ENCODE measurements around the gene MS4A5.

The MS4A5 gene

GRCh38 chr11:60455531-60456042 lies 26.2 kb downstream of the MS4A5 start, which contains the start of gene MS4A1:
Gene MS4A1, plus strand, starts transcription at chr11:60455847. Its CDS starts 6,528 bp downstream, at chr11:60462375.
- Histone ChIP-seq H3K4me3 (ENCODE audit: low read depth, low read length) (no peak within 1 kb of the TSS), H3K27ac (no peak within 1 kb of the TSS), H3K36me3 (no peaks in the 10 kb centered on the region), H3K27me3 (ENCODE audit: insufficient read depth, low read depth, severe bottlenecking) (peaks cover 7% of the 10 kb centered on the region), H3K9me3 (ENCODE audit: severe bottlenecking) (no peaks in the 10 kb centered on the region)
- DNase-seq, result no peak
- TF ChIP-seq CTCF (IDR thresholded peaks at IDR 0.05; ENCODE audit: low read depth, low read length), result no peak

DNA sequence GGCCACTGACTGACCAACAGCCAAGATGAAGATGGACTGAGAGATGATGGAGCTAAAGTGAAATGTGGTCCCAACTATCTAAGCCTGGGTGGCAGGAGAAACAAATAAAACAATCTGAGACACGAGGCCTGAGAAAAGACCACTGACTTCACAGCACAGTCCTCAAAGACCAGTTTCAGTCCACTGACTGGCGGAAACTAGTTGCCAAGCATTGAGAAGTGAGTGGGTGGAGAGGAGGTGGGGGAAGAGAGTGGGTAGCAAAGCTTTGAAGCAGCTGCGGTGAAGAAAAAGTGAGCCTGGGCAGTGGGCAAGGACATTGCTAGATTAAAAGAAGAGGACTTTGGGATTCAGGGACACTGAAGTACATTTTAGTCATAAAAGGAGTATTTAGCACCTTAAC lies 28.2 kb downstream of the MS4A5 start:
- H3K4me3 ChIP-seq (ENCODE audit: low read depth, low read length), result no peak overlapping the region
- DNase-seq, result no peak
- H3K36me3 ChIP-seq, result no peaks in the 10 kb centered on the region
- TF ChIP-seq CTCF (IDR thresholded peaks at IDR 0.05; ENCODE audit: low read depth, low read length), result no peak
- H3K9me3 ChIP-seq (ENCODE audit: severe bottlenecking), result no peaks in the 10 kb centered on the region
- peaks cover 13% of the 10 kb centered on the region for H3K27me3 ChIP-seq (ENCODE audit: insufficient read depth, low read depth, severe bottlenecking)
- no peak overlapping the region for H3K27ac ChIP-seq

- Histone ChIP-seq H3K27me3 (ENCODE audit: insufficient read depth, low read depth, severe bottlenecking) (peaks cover 16% of the 10 kb centered on the region), H3K36me3 (no peaks in the 10 kb centered on the region), H3K4me3 (ENCODE audit: low read depth, low read length) (no peak overlapping the region), H3K9me3 (ENCODE audit: severe bottlenecking) (no peaks in the 10 kb centered on the region), H3K27ac (no peak overlapping the region)
- DNase-seq, result no peak
- no peak for TF ChIP-seq CTCF (IDR thresholded peaks at IDR 0.05; ENCODE audit: low read depth, low read length)
Observed at GRCh38 chr11:60459345-60459744, 30.0 kb downstream of the MS4A5 start.

GRCh38 chr11:60468829-60469228 lies 39.5 kb downstream of the MS4A5 start:
- Histone ChIP-seq H3K4me3 (ENCODE audit: low read depth, low read length) (no peak overlapping the region), H3K27me3 (ENCODE audit: insufficient read depth, low read depth, severe bottlenecking) (peaks cover 10% of the 10 kb centered on the region), H3K36me3 (no peaks in the 10 kb centered on the region), H3K27ac (no peak overlapping the region), H3K9me3 (ENCODE audit: severe bottlenecking) (no peaks in the 10 kb centered on the region)
- DNase-seq, result no peak
- TF ChIP-seq CTCF (IDR thresholded peaks at IDR 0.05; ENCODE audit: low read depth, low read length), result no peak

GRCh38 chr11:60469723-60470122 lies 40.4 kb downstream of the MS4A5 start:
- Histone ChIP-seq H3K4me3 (ENCODE audit: low read depth, low read length) (no peak overlapping the region), H3K27me3 (ENCODE audit: insufficient read depth, low read depth, severe bottlenecking) (peaks cover 10% of the 10 kb centered on the region), H3K27ac (no peak overlapping the region), H3K9me3 (ENCODE audit: severe bottlenecking) (no peaks in the 10 kb centered on the region), H3K36me3 (no peaks in the 10 kb centered on the region)
- DNase-seq, result no peak
- no peak for TF ChIP-seq CTCF (IDR thresholded peaks at IDR 0.05; ENCODE audit: low read depth, low read length)

- Histone ChIP-seq H3K4me3 (ENCODE audit: low read depth, low read length) (no peak overlapping the region), H3K9me3 (ENCODE audit: severe bottlenecking) (no peaks in the 10 kb centered on the region), H3K27ac (no peak overlapping the region), H3K36me3 (no peaks in the 10 kb centered on the region), H3K27me3 (ENCODE audit: insufficient read depth, low read depth, severe bottlenecking) (peaks cover 4% of the 10 kb centered on the region)
- no peak for TF ChIP-seq CTCF (IDR thresholded peaks at IDR 0.05; ENCODE audit: low read depth, low read length)
- DNase-seq, result no peak
Observed at GRCh38 chr11:60477035-60477445, 47.7 kb downstream of the MS4A5 start.

Measured in WERI-Rb-1 (cell line).